B cell (primary cell): Measurements from ENCODE around the gene GTF2IRD1. TPM values are rescaled to one million over a fixed set of nuclear protein-coding genes. Genes with fewer than 3 reads are reported as not detected.

ENCODE experiments used
- ATAC-seq: fragments of 200-7000 bp; cut with Tn5 transposase; one replicate; pipeline ENCODE4 v1.10.0; 2021; ENCODE audit warnings: low read depth, mild to moderate bottlenecking, moderate number of reproducible peaks, moderate library complexity
- CTCF ChIA-PET: fragments of 350-600 bp; sonication (Branson Sonifier 250); formaldehyde crosslinking; loops from one replicate; lab custom pipeline; 2021; ENCODE audit warnings: antibody characterized with exemption, inconsistent platforms; lab: Charles Lee
- POLR2A ChIA-PET: fragments of 350-600 bp; sonication (Branson Sonifier 250); formaldehyde crosslinking; loops from one replicate; lab custom pipeline; 2021; ENCODE audit warnings: antibody characterized with exemption; lab: Charles Lee
- DNase-seq: peaks from one replicate; pipeline ENCODE4 v3.0.0; 2013
- H2AFZ ChIP-seq: 2 replicates; pipeline ENCODE4 v1.6.1; 2012; ENCODE audit warnings: mild to moderate bottlenecking, low read depth, low read length; ENCODE audit not compliant: insufficient read depth, poor library complexity, severe bottlenecking
- H3K27ac ChIP-seq, 2 donors: 1 replicate in 1 of 2; 2 replicates in 1 of 2; pipeline ENCODE4 v1.5.1; 2012 to 2013; ENCODE audit warnings: low read length in 2 of 2, mild to moderate bottlenecking in 2 of 2, moderate library complexity in 1 of 2
- H3K27me3 ChIP-seq, 4 experiments: fragments of 200-600 bp in 1 of 4; sonication (generic) in 1 of 4; replicated peaks in 1 of 4; 1 replicate in 2 of 4; 2 replicates in 2 of 4; pipeline versions ENCODE4 v1.6.1 to v1.7.0; 2013 to 2016; ENCODE audit warnings: low read length in 3 of 4, mild to moderate bottlenecking in 2 of 4, mixed read lengths in 1 of 4, moderate library complexity in 1 of 4; ENCODE audit not compliant: insufficient read depth in 4 of 4, control insufficient read depth in 3 of 4; ENCODE audit errors: control extremely low read depth in 1 of 4
- H3K36me3 ChIP-seq, 2 experiments: replicated peaks in 1 of 2; 1 replicate in 1 of 2; 2 replicates in 1 of 2; pipeline versions ENCODE4 v1.6.1 to v1.7.1; 2013; ENCODE audit warnings: low read length in 1 of 2; ENCODE audit not compliant: insufficient read depth in 2 of 2, control insufficient read depth in 1 of 2; ENCODE audit errors: control extremely low read depth in 1 of 2, extremely low read depth in 1 of 2
- H3K4me1 ChIP-seq, 2 donors: fragments of 200-600 bp in 1 of 2; sonication (generic) in 1 of 2; 1 replicate in 1 of 2; 2 replicates in 1 of 2; pipeline versions ENCODE4 v1.5.1 to v1.6.1; 2013 to 2017; ENCODE audit warnings: low read length in 2 of 2; ENCODE audit not compliant: control insufficient read depth in 2 of 2, insufficient read depth in 2 of 2
- H3K4me2 ChIP-seq: replicated peaks from 2 replicates; pipeline ENCODE3; 2012; ENCODE audit warnings: mild to moderate bottlenecking, low read depth, low read length; ENCODE audit not compliant: poor library complexity, severe bottlenecking
- H3K4me3 ChIP-seq, 5 experiments: fragments of 200-600 bp in 1 of 5; sonication (generic) in 1 of 5; 1 replicate in 3 of 5; 2 replicates in 2 of 5; pipeline versions ENCODE4 v1.5.1 to v1.7.0; 2011 to 2016; ENCODE audit warnings: low read length in 4 of 5, mild to moderate bottlenecking in 4 of 5, low read depth in 2 of 5, control low read depth in 1 of 5, moderate library complexity in 1 of 5; ENCODE audit not compliant: insufficient read depth in 1 of 5; ENCODE audit errors: control extremely low read depth in 1 of 5, extremely low read depth in 1 of 5
- H3K79me2 ChIP-seq: fragments of 200-600 bp; sonication (generic); one replicate; pipeline ENCODE4 v1.6.0; 2016; ENCODE audit warnings: low read length; ENCODE audit not compliant: control insufficient read depth, insufficient read depth
- H3K9ac ChIP-seq: fragments of 200-600 bp; sonication (generic); 2 replicates; pipeline ENCODE4 v1.6.1; 2017; ENCODE audit warnings: mild to moderate bottlenecking, low read length, moderate library complexity
- H3K9me3 ChIP-seq, 3 donors: one replicate each; pipeline versions ENCODE4 v1.6.1 to v1.7.1; 2013; ENCODE audit warnings: low read length in 2 of 3; ENCODE audit not compliant: control insufficient read depth in 2 of 3, insufficient read depth in 1 of 3; ENCODE audit errors: control extremely low read depth in 1 of 3
- H4K20me1 ChIP-seq: 2 replicates; pipeline ENCODE4 v1.6.0; 2012; ENCODE audit warnings: mild to moderate bottlenecking, low read length; ENCODE audit not compliant: insufficient read depth, control insufficient read depth, poor library complexity, severe bottlenecking
- H3K27ac Mint-ChIP-seq: one replicate; pipeline ENCODE4 v1.8.0; 2021; ENCODE audit warnings: mixed read lengths
- H3K27me3 Mint-ChIP-seq: one replicate; pipeline ENCODE4 v1.8.0; 2021; ENCODE audit warnings: mixed read lengths
- H3K4me1 Mint-ChIP-seq: one replicate; pipeline ENCODE4 v1.8.0; 2021; ENCODE audit warnings: mixed read lengths
- H3K4me3 Mint-ChIP-seq: one replicate; pipeline ENCODE4 v1.8.0; 2021; ENCODE audit warnings: mixed read lengths
- H3K9me3 Mint-ChIP-seq: one replicate; pipeline ENCODE4 v1.8.0; 2022; ENCODE audit warnings: mixed read lengths; ENCODE audit not compliant: insufficient read depth
- CTCF ChIP-seq: fragments of 200-600 bp; IDR thresholded peaks from one replicate; pipeline ENCODE4 v1.8.0; 2022; ENCODE audit warnings: antibody characterized with exemption, mild to moderate bottlenecking
- EZH2 ChIP-seq: IDR thresholded peaks from 2 replicates; pipeline ENCODE4 v1.6.1; 2012; ENCODE audit warnings: borderline replicate concordance, low read depth, mild to moderate bottlenecking, moderate library complexity, low read length; ENCODE audit not compliant: insufficient read depth, poor library complexity, severe bottlenecking
- WGBS: methylation state at CpG from one replicate; pipeline ENCODE4 v1.1.5; 2013; ENCODE audit warnings: missing lambda C conversion rate; ENCODE audit not compliant: insufficient coverage; 5-methylcytosine and 5-hydroxymethylcytosine counted together
- intact Hi-C: fragments of 100-400 bp; cut with micrococcal nuclease; formaldehyde crosslinking; loops from one replicate; pipeline ENCODE4 v1.10.0; 2022
- polyA plus RNA-seq: library from polyadenylated mRNA; depleted of rRNA; stranded (reverse); fragments of >200 nt; gene quantifications from 2 replicates; pipeline ENCODE4 v1.2.3, GENCODE V29; 2012
- total RNA-seq, 2 donors: library from RNA; stranded (reverse); fragments of 120-200 nt in 1 of 2; gene quantifications; 1 replicate in 1 of 2; 2 replicates in 1 of 2; pipeline versions ENCODE4 v1.2.3 to v1.2.4, GENCODE V29; 2013 to 2022

The GTF2IRD1 gene
- total and polyA plus RNA-seq, 2 donors (not counting 1 experiment from before 2014, with no cell fraction given) = 0.45 to 2.2 TPM

DNA sequence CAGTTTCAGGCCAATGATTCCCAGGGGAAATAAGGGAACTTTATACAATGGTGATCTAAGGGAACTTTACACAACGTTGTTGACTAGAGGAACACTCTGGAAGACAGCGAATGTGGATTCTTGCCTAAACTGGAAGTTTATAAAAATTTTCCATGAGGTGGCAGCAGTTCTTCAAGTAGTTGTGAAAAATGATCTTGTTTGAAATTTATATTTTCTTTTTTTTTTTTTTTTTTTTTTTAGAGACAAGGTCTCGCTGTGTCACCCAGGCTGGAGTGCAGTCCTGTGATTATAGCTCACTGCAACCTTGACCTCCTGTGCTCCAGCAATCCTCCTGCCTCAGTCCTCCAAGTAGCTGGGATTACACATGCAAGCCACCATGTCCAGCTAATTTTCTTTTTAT lies 171.7 kb downstream of the GTF2IRD1 start:
- H3K79me2 ChIP-seq = no peaks in the 10 kb centered on the region
- H3K36me3 ChIP-seq = no peaks in the 10 kb centered on the region
- no peak overlapping the region for H3K27ac ChIP-seq
- Mint-ChIP-seq H3K4me3 (no peak overlapping the region), H3K4me1 (peaks cover 7% of the 10 kb centered on the region), H3K27ac (no peak overlapping the region), H3K27me3 (no peaks in the 10 kb centered on the region), H3K9me3 (no peaks in the 10 kb centered on the region)
- H3K9me3 ChIP-seq = no peaks in the 10 kb centered on the region
- no peak overlapping the region for H2AFZ ChIP-seq
- H3K4me2 ChIP-seq = peak overlapping the region; percentile 19
- H3K4me3 ChIP-seq = no peak overlapping the region
- no peaks in the 10 kb centered on the region for H3K27me3 ChIP-seq
- ChIA-PET CTCF (interaction anchor here (0.6 to 1.1 kb wide), 5 partner anchors 72 to 1017 kb away, joined by 3 to 6 read pairs (median 3); no protein-coding TSS in a partner anchor), POLR2A (no interaction called here)
- no peak overlapping the region for H3K9ac ChIP-seq
- DNase-seq (peak; percentile 46), ATAC-seq (no peak)
- 0% methylated on average over 1 of the region's 3 CpGs for WGBS
- H4K20me1 ChIP-seq = no peaks in the 10 kb centered on the region
- TF ChIP-seq EZH2 (no peak), CTCF (peak; percentile 40)
- intact Hi-C loops = no loop called here
- H3K4me1 ChIP-seq = peaks cover 0 to 5% of the 10 kb centered on the region in 2 donors

DNA sequence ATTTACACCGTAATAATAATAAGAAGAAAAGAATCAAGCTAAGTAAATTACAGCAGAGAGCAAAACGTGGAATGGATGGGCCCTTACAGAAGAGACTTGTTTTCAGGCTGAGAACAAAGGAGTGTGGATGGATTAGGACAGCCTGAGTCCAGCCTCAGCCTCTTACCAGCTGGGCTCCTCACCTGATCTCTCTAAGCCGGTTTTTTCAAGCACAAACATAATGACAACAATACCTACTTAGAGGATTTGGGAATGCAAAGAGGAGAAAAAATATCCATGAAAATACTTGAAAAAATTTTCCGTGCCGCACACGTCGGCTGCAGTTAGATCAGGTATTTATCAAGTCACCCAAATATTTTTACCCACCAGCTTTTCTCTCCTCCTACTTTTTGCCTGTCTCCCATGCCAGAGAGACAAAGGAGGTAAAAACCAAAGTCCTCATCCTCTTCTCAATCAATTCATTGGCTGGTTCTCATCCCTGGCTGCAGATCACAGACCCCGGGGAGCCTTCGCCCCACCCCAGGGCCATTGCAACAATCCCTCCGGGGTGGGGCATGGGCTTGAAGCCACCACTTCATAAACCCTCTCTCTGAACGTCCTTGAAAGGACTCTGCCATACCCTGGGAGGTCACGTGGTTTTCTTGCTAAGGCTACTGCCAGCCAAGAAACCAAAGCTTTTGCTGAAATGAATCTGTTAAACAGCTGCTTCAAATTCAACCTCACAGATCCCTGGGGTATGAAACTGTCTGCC lies 174.1 kb downstream of the GTF2IRD1 start:
- Histone ChIP-seq H3K4me2 (no peak overlapping the region), H3K79me2 (no peaks in the 10 kb centered on the region), H3K9me3 (no peaks in the 10 kb centered on the region), H3K27ac (no peak overlapping the region), H3K4me1 (peaks cover 0 to 5% of the 10 kb centered on the region in 2 donors), H2AFZ (no peak overlapping the region), H4K20me1 (no peaks in the 10 kb centered on the region), H3K4me3 (no peak overlapping the region), H3K9ac (no peak overlapping the region), H3K36me3 (no peaks in the 10 kb centered on the region), H3K27me3 (no peaks in the 10 kb centered on the region)
- Mint-ChIP-seq H3K9me3 (no peaks in the 10 kb centered on the region), H3K4me1 (peaks cover 7% of the 10 kb centered on the region), H3K4me3 (no peak overlapping the region), H3K27ac (no peak overlapping the region), H3K27me3 (no peaks in the 10 kb centered on the region)
- no peak for ATAC-seq
- 45% methylated on average over 5 of the region's 12 CpGs for WGBS
- no peak for DNase-seq
- POLR2A ChIA-PET = no interaction called here
- TF ChIP-seq CTCF = no peak
- TF ChIP-seq EZH2 = no peak
- intact Hi-C loops = no loop called here
- CTCF ChIA-PET = interaction anchor here (0.8 kb wide), 1 partner anchor 177 kb away, joined by 3 read pairs; no protein-coding TSS in a partner anchor
